ENCODE measurements around the gene TIMM50. TPM values are rescaled to one million over a fixed set of nuclear protein-coding genes. Genes with fewer than 3 reads are reported as not detected.

The TIMM50 gene
- total RNA-seq, 1 donor from 2014 or later: 64.9 TPM

GRCh38 chr19:39533003-39533512 is 52.4 kb downstream of the TIMM50 start:
- DNase-seq (ENCODE audit: low spot score): no peak

- DNase-seq (ENCODE audit: low spot score): no peak
Observed at GRCh38 chr19:39533791-39534190, 53.2 kb downstream of the TIMM50 start.

GRCh38 chr19:39539165-39539517 is 58.5 kb downstream of the TIMM50 start:
- no peak for DNase-seq (ENCODE audit: low spot score)

GRCh38 chr19:39539518-39540332 is 59.1 kb downstream of the TIMM50 start, which contains the start of gene EID2:
Gene EID2, minus strand, starts transcription at chr19:39540161. Its CDS starts 82 bp downstream, at chr19:39540079.
- peak; percentile 96 for DNase-seq (ENCODE audit: low spot score)

GRCh38 chr19:39540333-39540673 is 59.7 kb downstream of the TIMM50 start:
- no peak for DNase-seq (ENCODE audit: low spot score)

Other genes with a start within 250 kb of the TIMM50 start
- not detected for gene IFNL3, start 235.8 kb upstream of the TIMM50 start, total RNA-seq
- not detected for gene IFNL4, start 232.0 kb upstream of the TIMM50 start, total RNA-seq
- gene IFNL2, start 212.4 kb upstream of the TIMM50 start, total RNA-seq: not detected
- gene IFNL1, start 184.4 kb upstream of the TIMM50 start, total RNA-seq: not detected
- gene LRFN1, start 160.0 kb upstream of the TIMM50 start, total RNA-seq: 1.7 TPM
- 22.3 TPM for gene GMFG, start 144.8 kb upstream of the TIMM50 start, total RNA-seq
- gene SAMD4B, start 138.4 kb upstream of the TIMM50 start, total RNA-seq: 104 TPM
- gene PAF1, start 89.7 kb upstream of the TIMM50 start, total RNA-seq: 36.9 TPM
- gene MED29, start 89.5 kb upstream of the TIMM50 start, total RNA-seq: 51.8 TPM
- 230 TPM for gene ZFP36, start 74.0 kb upstream of the TIMM50 start, total RNA-seq
- 38.8 TPM for gene PLEKHG2, start 68.2 kb upstream of the TIMM50 start, total RNA-seq
- gene RPS16, start 44.9 kb upstream of the TIMM50 start, total RNA-seq: 2,118 TPM
- 121 TPM for gene SUPT5H, start 35.3 kb upstream of the TIMM50 start, total RNA-seq
- not detected for gene DLL3, start 18.1 kb downstream of the TIMM50 start, total RNA-seq
- not detected for gene SELENOV, start 34.3 kb downstream of the TIMM50 start, total RNA-seq
- 2.4 TPM for gene EID2B, start 52.0 kb downstream of the TIMM50 start, total RNA-seq
- 10.4 TPM for gene EID2, start 59.3 kb downstream of the TIMM50 start, total RNA-seq
- not detected for gene LGALS13, start 121.7 kb downstream of the TIMM50 start, total RNA-seq
- gene LGALS16, start 175.1 kb downstream of the TIMM50 start, total RNA-seq: not detected
- not detected for gene LGALS14, start 223.6 kb downstream of the TIMM50 start, total RNA-seq